A673 (cell line): ENCODE measurements around the gene MICAL3.

Source experiments
- CTCF ChIP-seq: fragments of 300-800, 200-600 bp; sonication (generic); conservative IDR thresholded peaks from 2 replicates; pipeline ENCODE4 v1.5.1; 2017; ENCODE audit warnings: low read depth, mild to moderate bottlenecking, antibody characterized with exemption, low read length, moderate library complexity, mixed read lengths
- EZH2 ChIP-seq: fragments of 200-600 bp; sonication (generic); IDR thresholded peaks from 2 replicates; pipeline ENCODE4 v1.6.1; 2017; ENCODE audit warnings: borderline replicate concordance, low read depth, mild to moderate bottlenecking, mixed read lengths, antibody characterized with exemption, low read length; ENCODE audit not compliant: poor library complexity, severe bottlenecking

- TF ChIP-seq EZH2 (no peak), CTCF (no peak)
These were observed 191.7 kb downstream of the MICAL3 start for GRCh38 chr22:17832665-17833064.
